ENCODE results near the gene ZNF532.

ZNF532 gene

DNA sequence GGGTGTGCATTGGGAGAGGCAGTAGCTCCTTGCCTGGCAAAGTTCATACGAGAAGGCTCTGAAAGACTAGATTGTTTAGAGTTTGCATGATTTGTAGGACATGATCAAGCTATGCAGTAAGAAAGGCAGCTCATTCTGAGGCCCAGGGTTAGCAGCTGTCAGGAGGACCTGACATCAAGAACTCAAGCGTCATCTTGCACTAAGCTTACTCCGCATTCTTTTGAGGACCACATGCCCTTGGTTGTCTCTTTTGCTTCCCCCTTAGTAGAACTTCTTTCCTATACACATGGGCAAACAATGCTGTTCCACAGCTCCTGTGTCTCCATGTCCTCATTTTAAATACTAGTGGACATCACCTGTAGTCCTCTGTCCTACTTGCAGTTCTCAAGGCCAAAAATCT lies 14.0 kb downstream of the ZNF532 start:
- Histone ChIP-seq H3K36me3 (no peaks in the 10 kb centered on the region), H3K4me1 (ENCODE audit: control insufficient read depth in 1 of 2, insufficient read depth in 1 of 2, low read depth in 1 of 2, low read length in 1 of 2) (no peaks in the 10 kb centered on the region), H3K4me3 (ENCODE audit: low read depth in 1 of 2, low read length in 1 of 2) (no peak overlapping the region), H3K9me3 (no peaks in the 10 kb centered on the region), H3K27me3 (peaks cover 10% of the 10 kb centered on the region), H3K27ac (no peak overlapping the region)
- TF ChIP-seq, protein P1, sequence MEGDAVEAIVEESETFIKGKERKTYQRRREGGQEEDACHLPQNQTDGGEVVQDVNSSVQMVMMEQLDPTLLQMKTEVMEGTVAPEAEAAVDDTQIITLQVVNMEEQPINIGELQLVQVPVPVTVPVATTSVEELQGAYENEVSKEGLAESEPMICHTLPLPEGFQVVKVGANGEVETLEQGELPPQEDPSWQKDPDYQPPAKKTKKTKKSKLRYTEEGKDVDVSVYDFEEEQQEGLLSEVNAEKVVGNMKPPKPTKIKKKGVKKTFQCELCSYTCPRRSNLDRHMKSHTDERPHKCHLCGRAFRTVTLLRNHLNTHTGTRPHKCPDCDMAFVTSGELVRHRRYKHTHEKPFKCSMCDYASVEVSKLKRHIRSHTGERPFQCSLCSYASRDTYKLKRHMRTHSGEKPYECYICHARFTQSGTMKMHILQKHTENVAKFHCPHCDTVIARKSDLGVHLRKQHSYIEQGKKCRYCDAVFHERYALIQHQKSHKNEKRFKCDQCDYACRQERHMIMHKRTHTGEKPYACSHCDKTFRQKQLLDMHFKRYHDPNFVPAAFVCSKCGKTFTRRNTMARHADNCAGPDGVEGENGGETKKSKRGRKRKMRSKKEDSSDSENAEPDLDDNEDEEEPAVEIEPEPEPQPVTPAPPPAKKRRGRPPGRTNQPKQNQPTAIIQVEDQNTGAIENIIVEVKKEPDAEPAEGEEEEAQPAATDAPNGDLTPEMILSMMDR (IDR thresholded peaks at IDR 0.05): no peak

DNA sequence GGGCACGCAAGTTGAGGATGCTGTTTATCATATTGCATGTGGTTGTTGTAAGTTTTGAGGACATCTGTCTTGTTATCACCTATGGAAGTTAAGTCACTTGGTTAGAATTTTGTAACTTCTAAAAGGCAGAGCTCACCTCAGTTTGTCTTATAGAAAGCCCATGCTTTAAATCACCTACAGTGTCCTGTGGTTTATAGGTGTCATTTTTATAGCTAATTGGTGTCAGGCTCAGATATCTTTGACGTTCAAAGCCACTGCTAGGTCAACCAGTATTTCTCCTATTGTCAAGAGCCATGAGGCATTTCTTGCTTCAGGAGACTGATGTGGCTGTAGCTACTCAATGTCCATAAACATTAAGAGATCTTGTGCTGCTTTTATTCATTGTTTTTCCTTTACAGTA lies 16.8 kb downstream of the ZNF532 start:
- Histone ChIP-seq H3K27me3 (peaks cover 30% of the 10 kb centered on the region), H3K36me3 (no peaks in the 10 kb centered on the region), H3K4me3 (ENCODE audit: low read depth in 1 of 2, low read length in 1 of 2) (no peak overlapping the region), H3K9me3 (no peaks in the 10 kb centered on the region), H3K27ac (no peak overlapping the region), H3K4me1 (ENCODE audit: control insufficient read depth in 1 of 2, insufficient read depth in 1 of 2, low read depth in 1 of 2, low read length in 1 of 2) (no peaks in the 10 kb centered on the region)
- TF ChIP-seq, protein P1 (IDR thresholded peaks at IDR 0.05): no peak

DNA sequence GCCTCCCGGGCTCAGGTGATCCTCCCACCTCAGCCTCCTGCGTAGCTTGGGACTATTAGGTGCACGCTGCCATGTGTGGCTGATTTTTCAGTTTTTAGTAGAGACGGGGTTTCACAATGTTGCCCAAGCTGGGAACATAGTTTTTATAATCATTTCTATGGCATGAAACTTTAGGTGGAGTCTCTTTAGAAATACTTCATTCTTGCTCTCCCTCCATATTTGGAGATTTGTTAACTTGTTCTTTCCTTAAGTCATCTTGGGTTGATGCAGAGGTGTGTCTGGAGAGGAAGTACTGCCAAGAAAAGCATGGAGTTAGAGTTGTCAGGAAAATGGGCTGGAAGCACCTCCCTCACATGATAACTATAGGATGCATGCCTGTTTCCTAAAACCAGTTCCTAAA lies 17.4 kb downstream of the ZNF532 start:
- H3K36me3 ChIP-seq: no peaks in the 10 kb centered on the region
- H3K27ac ChIP-seq: no peak overlapping the region
- TF ChIP-seq, protein P1 (IDR thresholded peaks at IDR 0.05): no peak
- no peak overlapping the region for H3K4me3 ChIP-seq (ENCODE audit: low read depth in 1 of 2, low read length in 1 of 2)
- peaks cover 35% of the 10 kb centered on the region for H3K27me3 ChIP-seq
- H3K4me1 ChIP-seq (ENCODE audit: control insufficient read depth in 1 of 2, insufficient read depth in 1 of 2, low read depth in 1 of 2, low read length in 1 of 2): peaks cover 2% of the 10 kb centered on the region in 2 experiments
- H3K9me3 ChIP-seq: no peaks in the 10 kb centered on the region

DNA sequence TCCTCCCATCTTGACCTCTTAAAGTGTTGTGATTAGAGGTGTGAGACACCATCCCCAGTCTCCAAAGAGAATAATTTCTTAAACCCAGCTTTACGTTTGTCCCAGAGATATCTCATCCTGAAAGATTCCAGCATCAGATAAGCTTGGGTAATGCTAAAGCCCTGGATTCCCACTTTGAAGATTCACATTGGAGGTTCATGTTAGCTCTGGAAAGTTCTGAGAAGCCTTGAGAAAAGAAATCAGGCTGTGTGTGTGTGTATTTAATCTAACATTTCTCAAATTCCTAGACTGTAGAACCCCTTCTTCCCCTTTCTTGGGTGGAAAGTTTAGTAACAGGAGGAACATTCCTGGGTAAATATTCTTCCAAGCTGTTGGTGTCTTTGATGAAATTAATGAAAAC lies 18.0 kb downstream of the ZNF532 start:
- no peak overlapping the region for H3K27ac ChIP-seq
- H3K9me3 ChIP-seq: no peaks in the 10 kb centered on the region
- peaks cover 41% of the 10 kb centered on the region for H3K27me3 ChIP-seq
- TF ChIP-seq, protein P1 (IDR thresholded peaks at IDR 0.05): no peak
- H3K4me3 ChIP-seq (ENCODE audit: low read depth in 1 of 2, low read length in 1 of 2): no peak overlapping the region
- H3K36me3 ChIP-seq: no peaks in the 10 kb centered on the region
- H3K4me1 ChIP-seq (ENCODE audit: control insufficient read depth in 1 of 2, insufficient read depth in 1 of 2, low read depth in 1 of 2, low read length in 1 of 2): peaks cover 8 to 9% of the 10 kb centered on the region in 2 experiments

DNA sequence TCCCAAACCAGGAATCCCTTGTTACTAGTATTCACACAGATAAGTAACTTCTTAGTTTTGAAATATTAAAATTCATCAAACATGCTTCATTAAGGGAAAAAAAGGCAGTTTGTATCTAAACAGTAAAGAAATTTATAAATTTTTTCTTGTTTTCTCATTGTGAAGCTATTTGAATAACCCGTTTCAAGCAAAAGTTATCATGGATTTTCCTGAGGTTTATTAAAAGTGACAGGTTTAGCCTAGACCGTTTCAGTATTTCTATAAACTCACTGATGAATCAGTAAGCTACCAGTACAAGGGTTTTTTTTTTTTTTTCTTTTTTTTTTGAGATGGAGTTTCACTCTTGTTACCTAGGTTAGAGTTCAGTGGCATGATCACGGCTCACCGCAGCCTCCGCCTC lies 20.0 kb downstream of the ZNF532 start:
- H3K4me1 ChIP-seq (ENCODE audit: control insufficient read depth in 1 of 2, insufficient read depth in 1 of 2, low read depth in 1 of 2, low read length in 1 of 2): peaks cover 10 to 15% of the 10 kb centered on the region in 2 experiments
- H3K27ac ChIP-seq: no peak overlapping the region
- no peaks in the 10 kb centered on the region for H3K36me3 ChIP-seq
- TF ChIP-seq, protein P1 (IDR thresholded peaks at IDR 0.05): no peak
- H3K9me3 ChIP-seq: no peaks in the 10 kb centered on the region
- peaks cover 43% of the 10 kb centered on the region for H3K27me3 ChIP-seq
- no peak overlapping the region for H3K4me3 ChIP-seq (ENCODE audit: low read depth in 1 of 2, low read length in 1 of 2)

DNA sequence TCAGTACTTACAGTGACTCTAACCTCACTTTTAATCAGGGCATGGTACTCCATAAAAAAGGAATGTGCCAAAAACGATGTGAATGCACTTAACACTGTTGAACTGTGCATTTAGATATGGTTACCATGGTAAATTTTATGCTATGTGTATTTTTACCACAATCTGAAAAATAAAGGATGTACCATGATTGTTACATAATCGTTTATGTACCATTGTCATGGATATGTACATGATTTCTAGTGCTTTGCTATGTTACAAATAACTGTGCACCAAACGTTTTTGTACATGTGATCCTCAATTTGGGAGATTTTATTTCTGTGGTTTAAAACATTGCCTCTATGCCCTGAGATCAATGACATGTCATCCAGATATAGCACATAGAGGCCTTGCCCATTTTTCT lies 21.8 kb downstream of the ZNF532 start:
- Histone ChIP-seq H3K4me1 (ENCODE audit: control insufficient read depth in 1 of 2, insufficient read depth in 1 of 2, low read depth in 1 of 2, low read length in 1 of 2) (peaks cover 10 to 15% of the 10 kb centered on the region in 2 experiments), H3K27ac (no peak overlapping the region), H3K9me3 (no peaks in the 10 kb centered on the region), H3K36me3 (no peaks in the 10 kb centered on the region), H3K27me3 (peaks cover 43% of the 10 kb centered on the region), H3K4me3 (ENCODE audit: low read depth in 1 of 2, low read length in 1 of 2) (no peak overlapping the region)
- TF ChIP-seq, protein P1 (IDR thresholded peaks at IDR 0.05): no peak

Measured in neutrophil (primary cell).